Lower lobe of right lung (tissue), 2 donors: Measurements from ENCODE around the gene DPT. TPM values are rescaled to one million over a fixed set of nuclear protein-coding genes. Genes with fewer than 3 reads are reported as not detected.

Experiments used
- ATAC-seq, 2 donors: fragments of 200-7000 bp; cut with Tn5 transposase; one replicate each; pipeline ENCODE4 v1.9.1; 2020 to 2022; ENCODE audit warnings: mild to moderate bottlenecking in 2 of 2, moderate library complexity in 2 of 2
- DNase-seq: peaks from one replicate; pipeline ENCODE4 v3.0.0-alpha.2; 2020
- H3K27ac ChIP-seq: fragments of 200-600 bp; one replicate; pipeline ENCODE4 v1.8.0; 2022
- H3K27me3 ChIP-seq: fragments of 200-600 bp; one replicate; pipeline ENCODE4 v1.8.0; 2022; ENCODE audit warnings: low read depth
- H3K36me3 ChIP-seq: fragments of 200-600 bp; one replicate; pipeline ENCODE4 v1.8.0; 2022; ENCODE audit warnings: mild to moderate bottlenecking
- H3K4me1 ChIP-seq: fragments of 200-600 bp; one replicate; pipeline ENCODE4 v1.8.0; 2022
- H3K4me3 ChIP-seq: fragments of 200-600 bp; one replicate; pipeline ENCODE4 v1.8.0; 2022; ENCODE audit warnings: mild to moderate bottlenecking
- H3K9me3 ChIP-seq: fragments of 200-600 bp; one replicate; pipeline ENCODE4 v1.8.0; 2022
- intact Hi-C: fragments of 100-400 bp; cut with DNase I; formaldehyde crosslinking; loops from one replicate; pipeline ENCODE4 v1.11.0; 2022
- total RNA-seq: library from RNA; stranded (reverse); fragmentation: NEBNext Ultra II Directional; extraction: Animal tissue kit (Norgen Biotek cat#: 25700); gene quantifications from one replicate; pipeline ENCODE4 v1.2.1, GENCODE V29; 2021
- TF ChIP-seq, protein P1 (sequence below): fragments of 200-600 bp; IDR thresholded peaks from one replicate; pipeline ENCODE4 v1.8.0; 2022; ENCODE audit warnings: antibody characterized with exemption, mild to moderate bottlenecking
- donor health status: DM: no; HTN: yes; CAD: no; lungs with severe emphysema.

DPT gene
- total RNA-seq, 1 donor from 2014 or later, result 18.6 TPM

DNA sequence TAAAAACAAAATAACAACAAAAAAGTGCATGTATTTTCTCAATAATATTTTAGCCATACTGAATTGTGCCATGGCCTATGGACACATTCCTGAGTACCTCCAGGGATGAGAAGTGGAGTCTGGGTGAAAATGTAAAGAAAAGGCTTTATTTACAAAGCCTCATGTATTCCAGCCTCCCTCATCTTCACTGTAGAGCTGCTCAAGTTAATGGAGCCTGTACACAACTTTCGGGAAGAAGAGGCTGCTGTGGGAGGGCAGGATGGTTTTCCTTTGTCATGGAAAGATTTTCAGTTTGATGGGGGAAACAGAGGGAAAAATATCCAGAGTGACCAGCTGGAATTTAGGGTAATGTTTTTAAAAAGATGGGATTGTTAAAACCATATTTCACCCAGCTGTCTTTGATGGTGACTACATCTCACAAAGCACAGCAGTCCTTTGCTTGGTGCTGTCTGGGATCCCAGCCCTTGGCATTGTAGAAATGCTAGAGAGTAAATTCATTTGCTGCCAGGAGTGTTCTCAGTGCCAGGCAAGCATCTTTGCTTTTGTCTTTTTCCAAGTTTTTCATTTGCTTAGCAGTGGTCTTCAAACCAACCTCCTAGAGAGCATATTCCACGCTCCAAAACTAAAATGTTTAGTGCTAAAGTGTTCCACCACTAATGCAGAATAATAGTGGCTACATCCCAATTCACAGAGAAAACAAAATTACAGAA, 54.9 kb downstream of the DPT start:
- Histone ChIP-seq H3K9me3 (no peaks in the 10 kb centered on the region), H3K4me1 (no peaks in the 10 kb centered on the region), H3K27ac (no peak overlapping the region), H3K36me3 (no peaks in the 10 kb centered on the region), H3K4me3 (no peak overlapping the region), H3K27me3 (no peaks in the 10 kb centered on the region)
- DNase-seq (no peak), ATAC-seq (no peak)
- TF ChIP-seq, protein P1, sequence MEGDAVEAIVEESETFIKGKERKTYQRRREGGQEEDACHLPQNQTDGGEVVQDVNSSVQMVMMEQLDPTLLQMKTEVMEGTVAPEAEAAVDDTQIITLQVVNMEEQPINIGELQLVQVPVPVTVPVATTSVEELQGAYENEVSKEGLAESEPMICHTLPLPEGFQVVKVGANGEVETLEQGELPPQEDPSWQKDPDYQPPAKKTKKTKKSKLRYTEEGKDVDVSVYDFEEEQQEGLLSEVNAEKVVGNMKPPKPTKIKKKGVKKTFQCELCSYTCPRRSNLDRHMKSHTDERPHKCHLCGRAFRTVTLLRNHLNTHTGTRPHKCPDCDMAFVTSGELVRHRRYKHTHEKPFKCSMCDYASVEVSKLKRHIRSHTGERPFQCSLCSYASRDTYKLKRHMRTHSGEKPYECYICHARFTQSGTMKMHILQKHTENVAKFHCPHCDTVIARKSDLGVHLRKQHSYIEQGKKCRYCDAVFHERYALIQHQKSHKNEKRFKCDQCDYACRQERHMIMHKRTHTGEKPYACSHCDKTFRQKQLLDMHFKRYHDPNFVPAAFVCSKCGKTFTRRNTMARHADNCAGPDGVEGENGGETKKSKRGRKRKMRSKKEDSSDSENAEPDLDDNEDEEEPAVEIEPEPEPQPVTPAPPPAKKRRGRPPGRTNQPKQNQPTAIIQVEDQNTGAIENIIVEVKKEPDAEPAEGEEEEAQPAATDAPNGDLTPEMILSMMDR, result no peak
- intact Hi-C loops, result no loop called here

DNA sequence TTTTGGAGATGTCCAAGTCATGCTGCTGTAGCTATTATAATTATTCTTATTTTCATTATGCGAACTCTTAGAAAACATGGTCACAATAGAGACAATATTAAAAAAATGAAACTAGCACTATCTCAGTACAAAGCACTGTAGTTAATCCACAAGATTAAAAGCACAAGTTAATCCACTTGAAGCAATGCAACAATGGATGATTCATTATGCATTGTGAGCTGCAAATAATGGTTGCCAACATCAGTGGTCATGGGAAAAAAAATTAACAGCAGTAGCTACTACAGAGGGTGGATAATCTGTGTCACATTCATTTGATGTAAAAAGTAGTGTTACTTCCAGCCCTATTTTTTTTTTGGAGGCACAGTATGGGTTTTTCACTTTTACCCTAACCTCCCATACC, 56.7 kb downstream of the DPT start:
- H3K27ac ChIP-seq, result no peak overlapping the region
- H3K9me3 ChIP-seq, result no peaks in the 10 kb centered on the region
- TF ChIP-seq, protein P1, result no peak
- DNase-seq, result no peak
- no peak overlapping the region for H3K4me3 ChIP-seq
- intact Hi-C loops, result no loop called here
- ATAC-seq, result no peak
- no peaks in the 10 kb centered on the region for H3K36me3 ChIP-seq
- no peaks in the 10 kb centered on the region for H3K4me1 ChIP-seq
- H3K27me3 ChIP-seq, result no peaks in the 10 kb centered on the region

DNA sequence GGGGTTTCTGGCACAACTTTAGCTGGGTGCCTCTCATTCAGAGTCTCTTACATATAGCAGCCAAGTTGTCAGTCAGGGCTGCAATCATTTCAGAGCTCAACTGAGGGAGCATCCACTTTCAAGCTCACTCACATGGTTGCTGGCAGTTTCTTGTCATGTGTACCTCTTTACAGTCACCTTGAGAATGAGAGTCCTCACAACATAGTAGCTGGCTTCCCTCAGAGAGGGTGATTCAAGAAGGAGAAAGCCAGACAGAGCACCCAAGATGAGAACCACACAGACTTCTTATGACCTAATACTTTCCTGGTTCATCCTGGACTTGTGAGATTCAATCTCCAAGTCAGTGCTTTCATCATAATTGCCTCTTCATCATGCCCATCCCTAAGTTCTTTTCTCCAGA, 57.2 kb downstream of the DPT start:
- Histone ChIP-seq H3K27me3 (no peaks in the 10 kb centered on the region), H3K9me3 (no peaks in the 10 kb centered on the region), H3K27ac (no peak overlapping the region), H3K36me3 (no peaks in the 10 kb centered on the region), H3K4me1 (no peaks in the 10 kb centered on the region), H3K4me3 (no peak overlapping the region)
- TF ChIP-seq, protein P1, result no peak
- intact Hi-C loops, result no loop called here
- no peak for ATAC-seq
- DNase-seq, result no peak

DNA sequence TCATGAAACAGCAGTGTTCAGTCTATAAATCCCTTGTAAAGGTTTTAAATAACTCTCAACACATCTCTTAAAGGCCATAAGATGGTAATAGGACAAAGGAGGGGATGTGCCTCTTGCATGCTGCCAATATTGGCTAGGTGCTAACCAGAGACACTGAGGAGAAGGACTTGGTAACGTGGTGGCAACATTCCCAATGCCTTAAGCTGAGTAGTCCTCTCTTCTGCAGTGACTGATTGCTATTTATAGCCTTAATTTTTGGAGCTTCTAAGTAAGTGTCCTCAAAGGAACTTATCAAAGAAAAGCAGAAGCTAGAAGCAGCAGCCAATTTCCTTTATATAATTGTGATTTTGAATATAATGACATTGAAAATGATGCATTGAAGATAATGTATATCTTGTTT, 63.0 kb downstream of the DPT start:
- ATAC-seq (no peak), DNase-seq (no peak)
- Histone ChIP-seq H3K4me1 (no peaks in the 10 kb centered on the region), H3K9me3 (no peaks in the 10 kb centered on the region), H3K4me3 (no peak overlapping the region), H3K27me3 (no peaks in the 10 kb centered on the region), H3K36me3 (no peaks in the 10 kb centered on the region), H3K27ac (no peak overlapping the region)
- TF ChIP-seq, protein P1, result no peak
- intact Hi-C loops, result no loop called here

DNA sequence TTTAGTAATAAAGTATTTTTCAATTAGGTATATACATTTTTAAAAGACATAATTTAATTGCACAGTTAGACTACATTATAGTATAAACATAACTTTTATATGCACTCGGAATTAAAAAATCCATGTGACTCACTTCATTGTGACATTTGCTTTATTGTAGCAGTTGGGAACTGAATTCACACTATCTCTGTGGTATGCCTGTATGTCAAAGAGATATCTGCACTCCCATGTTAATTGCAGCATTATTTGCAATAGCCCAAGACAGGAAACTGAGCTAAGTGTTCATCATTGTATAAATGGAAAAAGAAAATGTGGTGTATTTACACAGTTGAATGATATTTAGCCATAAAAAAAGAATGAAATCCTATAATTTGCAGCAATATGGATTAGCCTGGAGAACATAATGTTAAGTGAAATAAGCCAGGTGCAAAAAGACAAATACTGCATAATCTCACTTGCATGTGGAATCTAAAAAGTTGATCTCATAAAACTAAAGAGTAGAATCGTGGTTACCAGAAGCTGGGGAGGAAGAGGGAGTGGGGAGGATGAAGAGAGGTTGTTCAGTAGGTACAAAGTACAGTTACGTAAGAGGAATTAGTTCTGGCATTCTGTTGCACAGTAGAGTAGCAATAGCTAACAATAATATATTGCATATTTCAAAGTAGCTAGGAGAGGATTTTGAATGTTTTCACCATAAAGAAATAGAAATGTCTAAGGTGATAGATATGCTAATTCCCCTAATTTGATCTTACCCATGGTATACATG, 64.8 kb downstream of the DPT start:
- DNase-seq (no peak), ATAC-seq (no peak)
- Histone ChIP-seq H3K4me3 (no peak overlapping the region), H3K4me1 (no peaks in the 10 kb centered on the region), H3K9me3 (no peaks in the 10 kb centered on the region), H3K36me3 (no peaks in the 10 kb centered on the region), H3K27ac (no peak overlapping the region), H3K27me3 (no peaks in the 10 kb centered on the region)
- TF ChIP-seq, protein P1, result no peak
- intact Hi-C loops, result no loop called here
